Astrocyte of the spinal cord (primary cell): ENCODE data around the gene WDR93.

Experiments used
- DNase-seq: peaks from one replicate; pipeline ENCODE4 v3.0.0; 2011; ENCODE audit warnings: low read depth, low spot score
- H3K4me3 ChIP-seq: 2 replicates; pipeline ENCODE4 v1.5.1; 2011; ENCODE audit warnings: low read depth, mild to moderate bottlenecking, low read length, moderate library complexity
- in situ Hi-C: cut with HindIII; loops from 2 replicates; pipeline ENCODE4 v1.10.0; 2017; ENCODE audit warnings: low sequenced_read_pairs
- TF ChIP-seq, protein P1 (sequence below): IDR thresholded peaks from 2 replicates; pipeline ENCODE4 v1.5.1; 2012; ENCODE audit warnings: low read depth, mild to moderate bottlenecking, low read length, inconsistent platforms

The WDR93 gene

DNA sequence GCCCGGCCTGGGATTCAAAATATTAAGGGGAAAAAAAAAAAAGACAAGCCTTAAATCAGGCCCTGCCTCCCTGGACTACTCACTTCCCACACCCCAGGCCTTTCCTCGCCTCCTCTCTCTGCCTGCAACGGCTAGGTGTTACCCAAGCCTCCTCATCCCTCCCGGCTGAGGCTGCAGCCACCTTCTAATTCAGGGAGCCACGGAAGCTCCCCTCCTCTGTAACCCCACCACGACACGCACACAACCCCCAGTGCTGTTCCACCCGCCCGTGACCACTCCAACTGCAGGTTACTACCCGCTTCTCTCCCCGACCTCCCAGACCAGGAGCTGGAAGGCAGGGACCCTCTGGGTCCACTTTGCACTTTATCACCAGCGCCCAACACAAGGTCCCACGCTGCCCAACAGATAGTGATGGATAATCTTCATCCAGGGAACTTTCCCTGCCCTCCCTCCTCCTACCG is 36.3 kb upstream of the WDR93 start:
- H3K4me3 ChIP-seq, result peak overlapping the region; percentile 70
- no peak for DNase-seq
- TF ChIP-seq, protein P1, sequence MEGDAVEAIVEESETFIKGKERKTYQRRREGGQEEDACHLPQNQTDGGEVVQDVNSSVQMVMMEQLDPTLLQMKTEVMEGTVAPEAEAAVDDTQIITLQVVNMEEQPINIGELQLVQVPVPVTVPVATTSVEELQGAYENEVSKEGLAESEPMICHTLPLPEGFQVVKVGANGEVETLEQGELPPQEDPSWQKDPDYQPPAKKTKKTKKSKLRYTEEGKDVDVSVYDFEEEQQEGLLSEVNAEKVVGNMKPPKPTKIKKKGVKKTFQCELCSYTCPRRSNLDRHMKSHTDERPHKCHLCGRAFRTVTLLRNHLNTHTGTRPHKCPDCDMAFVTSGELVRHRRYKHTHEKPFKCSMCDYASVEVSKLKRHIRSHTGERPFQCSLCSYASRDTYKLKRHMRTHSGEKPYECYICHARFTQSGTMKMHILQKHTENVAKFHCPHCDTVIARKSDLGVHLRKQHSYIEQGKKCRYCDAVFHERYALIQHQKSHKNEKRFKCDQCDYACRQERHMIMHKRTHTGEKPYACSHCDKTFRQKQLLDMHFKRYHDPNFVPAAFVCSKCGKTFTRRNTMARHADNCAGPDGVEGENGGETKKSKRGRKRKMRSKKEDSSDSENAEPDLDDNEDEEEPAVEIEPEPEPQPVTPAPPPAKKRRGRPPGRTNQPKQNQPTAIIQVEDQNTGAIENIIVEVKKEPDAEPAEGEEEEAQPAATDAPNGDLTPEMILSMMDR, result no peak
- in situ Hi-C loops, result no loop called here

- peak; percentile 66 for DNase-seq
- TF ChIP-seq, protein P1, result no peak
- peak within 1 kb of the TSS; percentile 70 for H3K4me3 ChIP-seq
- in situ Hi-C loops, result no loop called here
Measured at GRCh38 chr15:89654847-89655805, 35.5 kb upstream of the WDR93 start, which contains the start of gene KIF7. TSS of gene KIF7 (minus strand) at chr15:89655467. CDS start at chr15:89652930, 2,537 bp downstream.

GRCh38 chr15:89656116-89656815 is 34.3 kb upstream of the WDR93 start:
- no peak for DNase-seq
- TF ChIP-seq, protein P1, result no peak
- in situ Hi-C loops, result no loop called here
- H3K4me3 ChIP-seq, result no peak overlapping the region

DNA sequence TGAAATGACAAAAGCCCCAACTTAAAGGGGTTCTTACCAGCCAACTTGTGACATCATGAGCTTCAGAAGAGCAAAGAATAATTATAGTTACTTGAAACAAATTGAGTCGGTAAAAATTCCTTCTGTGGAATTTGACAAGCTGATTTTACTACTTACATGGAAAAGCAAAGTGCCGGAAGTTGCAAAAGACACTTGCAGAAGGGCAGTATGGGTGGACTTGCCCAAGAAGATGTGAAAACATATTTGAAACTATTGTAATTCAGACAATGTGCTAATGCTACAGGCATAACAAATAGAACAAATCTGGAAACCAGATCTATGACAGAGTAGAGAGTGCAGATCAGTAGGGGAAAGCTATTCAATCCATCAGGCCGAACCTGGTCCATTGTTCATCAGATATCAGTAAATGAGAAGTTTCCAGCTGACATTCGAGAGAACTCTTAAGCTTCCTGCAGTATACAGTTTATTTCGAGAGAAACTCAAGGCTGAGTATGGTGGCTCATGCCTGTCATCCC is 32.9 kb upstream of the WDR93 start:
- DNase-seq, result no peak
- in situ Hi-C loops, result no loop called here
- no peak overlapping the region for H3K4me3 ChIP-seq
- TF ChIP-seq, protein P1, result no peak

- in situ Hi-C loops, result no loop called here
- no peak overlapping the region for H3K4me3 ChIP-seq
- TF ChIP-seq, protein P1, result no peak
- no peak for DNase-seq
Measured at GRCh38 chr15:89659295-89659694, 31.3 kb upstream of the WDR93 start.

GRCh38 chr15:89660556-89660955 is 30.1 kb upstream of the WDR93 start:
- H3K4me3 ChIP-seq, result no peak overlapping the region
- TF ChIP-seq, protein P1, result no peak
- DNase-seq, result no peak
- in situ Hi-C loops, result no loop called here
